ENCODE measurements around the gene STIL. TPM values are rescaled to one million over a fixed set of nuclear protein-coding genes. Genes with fewer than 3 reads are reported as not detected.
"Not testable (repeated sequence)": the region's sequence is repeated elsewhere in the genome, so short reads cannot be mapped to it uniquely, and the experiment has no call there.

STIL gene
- total RNA-seq, 4 donors from 2014 or later = 3.4 to 16.3 (median 6.5) TPM

DNA sequence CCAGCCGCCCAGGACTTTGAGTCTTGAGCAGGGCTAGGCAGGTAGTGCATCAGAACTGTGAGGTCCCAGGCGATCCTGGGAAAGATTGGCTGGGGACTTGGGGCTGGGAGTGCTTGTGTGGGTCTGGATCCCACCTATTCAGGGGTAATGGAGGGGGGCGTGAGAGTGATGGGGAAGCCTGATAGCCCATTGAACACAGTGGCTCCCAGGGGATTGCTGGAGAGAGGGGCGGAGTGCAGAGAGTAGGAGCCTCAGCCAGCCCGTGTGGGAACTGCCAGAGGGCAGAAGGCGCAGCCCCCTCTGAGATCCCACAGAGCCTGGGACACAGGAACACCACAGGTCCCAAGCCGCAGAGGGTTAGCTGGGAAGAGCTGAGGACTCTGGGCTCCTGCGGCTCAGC, 104.9 kb downstream of the STIL start:
- Histone ChIP-seq H3K4me3 (no peak overlapping the region), H3K9me3 (no peaks in the 10 kb centered on the region), H3K4me1 (no peaks in the 10 kb centered on the region), H3K36me3 (no peaks in the 10 kb centered on the region), H3K27me3 (peaks cover 3% of the 10 kb centered on the region), H3K27ac (no peak overlapping the region)
- in situ Hi-C loops (cut with MboI; ENCODE audit: low pct_ligation_motif_present in 1 of 4, low pct_unique_long_range_greater_than_20kb in 1 of 4, low sequenced_read_pairs in 3 of 4) = no loop called here
- no peak for DNase-seq
- TF ChIP-seq POLR2A (IDR thresholded peaks at IDR 0.05) (no peak), EP300 (IDR thresholded peaks at IDR 0.05; ENCODE audit: low read depth) (no peak), POLR2AphosphoS5 (IDR thresholded peaks at IDR 0.05) (no peak)
- TF ChIP-seq, protein P1, sequence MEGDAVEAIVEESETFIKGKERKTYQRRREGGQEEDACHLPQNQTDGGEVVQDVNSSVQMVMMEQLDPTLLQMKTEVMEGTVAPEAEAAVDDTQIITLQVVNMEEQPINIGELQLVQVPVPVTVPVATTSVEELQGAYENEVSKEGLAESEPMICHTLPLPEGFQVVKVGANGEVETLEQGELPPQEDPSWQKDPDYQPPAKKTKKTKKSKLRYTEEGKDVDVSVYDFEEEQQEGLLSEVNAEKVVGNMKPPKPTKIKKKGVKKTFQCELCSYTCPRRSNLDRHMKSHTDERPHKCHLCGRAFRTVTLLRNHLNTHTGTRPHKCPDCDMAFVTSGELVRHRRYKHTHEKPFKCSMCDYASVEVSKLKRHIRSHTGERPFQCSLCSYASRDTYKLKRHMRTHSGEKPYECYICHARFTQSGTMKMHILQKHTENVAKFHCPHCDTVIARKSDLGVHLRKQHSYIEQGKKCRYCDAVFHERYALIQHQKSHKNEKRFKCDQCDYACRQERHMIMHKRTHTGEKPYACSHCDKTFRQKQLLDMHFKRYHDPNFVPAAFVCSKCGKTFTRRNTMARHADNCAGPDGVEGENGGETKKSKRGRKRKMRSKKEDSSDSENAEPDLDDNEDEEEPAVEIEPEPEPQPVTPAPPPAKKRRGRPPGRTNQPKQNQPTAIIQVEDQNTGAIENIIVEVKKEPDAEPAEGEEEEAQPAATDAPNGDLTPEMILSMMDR (IDR thresholded peaks at IDR 0.05) = no peak
- intact Hi-C loops (cut with DNase I; ENCODE audit: low total_unique reads) = no loop called here
- WGBS, 2 donors (ENCODE audit: low coverage in 1 of 2) = 45 to 66% methylated on average over 4 to 8 of the region's 8 CpGs

DNA sequence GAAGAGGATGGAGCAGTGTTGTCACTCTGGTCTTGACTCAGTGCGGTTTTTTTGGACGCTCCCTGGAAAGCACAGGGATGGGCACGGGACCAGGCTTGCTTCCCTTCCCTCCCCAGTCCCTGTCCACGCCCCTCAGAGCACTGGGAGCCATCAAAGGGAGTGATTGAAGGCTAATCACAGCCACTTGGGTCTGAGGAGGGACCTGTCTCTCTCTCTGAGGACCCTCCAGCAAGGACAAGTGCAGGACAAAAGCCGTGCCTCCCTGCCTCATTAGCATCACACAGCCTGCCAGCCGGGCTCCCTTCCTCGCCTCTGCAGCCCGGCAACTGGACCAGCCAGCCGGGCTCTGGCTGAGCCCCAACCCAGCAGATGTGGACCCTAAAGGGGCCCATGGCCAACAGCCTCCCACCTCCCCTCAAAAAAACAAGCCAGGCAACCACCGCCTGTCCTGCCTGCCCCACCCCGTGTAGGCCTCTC, 105.5 kb downstream of the STIL start:
- peaks cover 8% of the 10 kb centered on the region for H3K27me3 ChIP-seq
- intact Hi-C loops (cut with DNase I; ENCODE audit: low total_unique reads) = no loop called here

DNA sequence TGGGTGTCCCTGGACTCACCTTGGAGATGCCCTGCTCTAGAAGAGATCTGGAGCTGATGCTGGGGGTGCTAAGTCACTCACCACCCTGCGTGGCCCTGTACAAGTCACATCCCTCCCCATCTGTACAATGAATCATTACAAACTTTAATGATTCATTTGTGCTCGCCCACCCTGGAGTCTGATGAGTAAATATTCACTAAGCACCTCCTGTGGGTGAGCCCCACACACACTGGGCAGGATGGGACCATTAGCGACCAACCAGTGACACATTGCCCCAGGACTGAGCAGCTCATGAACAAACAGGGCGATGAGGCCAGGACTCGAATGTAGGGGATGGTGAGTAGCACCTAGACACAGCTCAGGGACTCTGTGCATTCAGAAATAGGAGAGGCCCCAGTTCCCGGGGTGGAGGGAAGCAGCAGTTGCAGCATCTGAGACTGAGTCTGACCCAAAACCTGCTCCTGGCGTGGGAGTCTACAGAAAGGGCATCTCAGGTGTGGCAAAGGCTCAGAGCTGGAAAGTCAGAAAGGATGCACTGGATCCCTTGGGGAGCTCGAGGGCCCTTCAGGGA, 106.1 kb downstream of the STIL start:
- intact Hi-C loops (cut with DNase I; ENCODE audit: low total_unique reads) (no loop called here), in situ Hi-C loops (cut with MboI; ENCODE audit: low pct_ligation_motif_present in 1 of 4, low pct_unique_long_range_greater_than_20kb in 1 of 4, low sequenced_read_pairs in 3 of 4) (no loop called here)

More for the DNA sequence above, 105.5 kb downstream of the STIL start:
- no peaks in the 10 kb centered on the region for H3K36me3 ChIP-seq
- in situ Hi-C loops (cut with MboI; ENCODE audit: low pct_ligation_motif_present in 1 of 4, low pct_unique_long_range_greater_than_20kb in 1 of 4, low sequenced_read_pairs in 3 of 4) = no loop called here
- H3K9me3 ChIP-seq = no peaks in the 10 kb centered on the region
- no peak for DNase-seq
- TF ChIP-seq, protein P1 (IDR thresholded peaks at IDR 0.05) = no peak
- no peak for TF ChIP-seq EP300 (IDR thresholded peaks at IDR 0.05; ENCODE audit: low read depth)
- no peak for TF ChIP-seq POLR2A (IDR thresholded peaks at IDR 0.05)
- no peak for TF ChIP-seq POLR2AphosphoS5 (IDR thresholded peaks at IDR 0.05)
- no peaks in the 10 kb centered on the region for H3K4me1 ChIP-seq
- WGBS, 2 donors (ENCODE audit: low coverage in 1 of 2) = 60 to 76% methylated on average over 3 to 10 of the region's 11 CpGs
- H3K4me3 ChIP-seq = no peak overlapping the region
- no peak overlapping the region for H3K27ac ChIP-seq

GRCh38 chr1:47205918-47206317, 108.0 kb downstream of the STIL start:
- intact Hi-C loops (cut with DNase I; ENCODE audit: low total_unique reads) (no loop called here), in situ Hi-C loops (cut with MboI; ENCODE audit: low pct_ligation_motif_present in 1 of 4, low pct_unique_long_range_greater_than_20kb in 1 of 4, low sequenced_read_pairs in 3 of 4) (no loop called here)
- WGBS, 2 donors (ENCODE audit: low coverage in 1 of 2) = 80 to 86% methylated on average over 1 to 5 of the region's 5 CpGs
- Histone ChIP-seq H3K4me1 (no peaks in the 10 kb centered on the region), H3K9me3 (peaks cover 0 to 4% of the 10 kb centered on the region in 2 donors), H3K36me3 (no peaks in the 10 kb centered on the region), H3K27me3 (peaks cover 10% of the 10 kb centered on the region), H3K27ac (no peak overlapping the region), H3K4me3 (no peak overlapping the region)
- TF ChIP-seq, protein P1 (IDR thresholded peaks at IDR 0.05) = no peak
- TF ChIP-seq EP300 (IDR thresholded peaks at IDR 0.05; ENCODE audit: low read depth) (no peak), POLR2AphosphoS5 (IDR thresholded peaks at IDR 0.05) (no peak), POLR2A (IDR thresholded peaks at IDR 0.05) (no peak)
- no peak for DNase-seq

More for the DNA sequence above, 106.1 kb downstream of the STIL start:
- Histone ChIP-seq H3K4me1 (no peaks in the 10 kb centered on the region), H3K27ac (no peak overlapping the region), H3K9me3 (peaks cover 0 to 1% of the 10 kb centered on the region in 2 donors), H3K27me3 (peaks cover 10% of the 10 kb centered on the region), H3K36me3 (no peaks in the 10 kb centered on the region), H3K4me3 (no peak overlapping the region)
- 64% methylated on average over 8 of the region's 8 CpGs; no CpG with 5 or more reads in 1 of the 2 donors for WGBS, 2 donors (ENCODE audit: low coverage in 1 of 2)
- no peak for DNase-seq
- TF ChIP-seq, protein P1 (IDR thresholded peaks at IDR 0.05) = no peak
- no peak for TF ChIP-seq POLR2A (IDR thresholded peaks at IDR 0.05)
- TF ChIP-seq EP300 (IDR thresholded peaks at IDR 0.05; ENCODE audit: low read depth) = no peak
- TF ChIP-seq POLR2AphosphoS5 (IDR thresholded peaks at IDR 0.05) = no peak

DNA sequence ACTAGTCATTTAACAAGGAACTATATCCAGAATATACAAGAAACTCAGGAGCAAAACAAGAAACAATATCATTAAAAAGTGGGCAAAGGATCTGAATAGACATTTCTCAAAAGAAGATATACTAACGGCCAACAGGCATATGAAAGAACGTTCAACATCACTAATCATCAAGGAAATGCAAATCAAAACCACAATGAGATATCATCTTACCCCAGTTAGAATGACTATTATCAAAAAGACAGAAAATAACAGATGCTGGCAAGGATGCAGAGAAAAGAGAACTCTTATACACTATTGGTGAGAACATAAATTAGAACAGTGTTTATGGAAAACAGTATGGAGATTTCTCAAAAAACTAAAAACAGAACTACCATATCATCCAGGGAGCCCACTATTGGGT, 110.4 kb downstream of the STIL start:
- H3K27ac ChIP-seq; DNase-seq; H3K4me1 ChIP-seq; H3K4me3 ChIP-seq; H3K9me3 ChIP-seq; H3K36me3 ChIP-seq; intact Hi-C loops (cut with DNase I; ENCODE audit: low total_unique reads); in situ Hi-C loops (cut with MboI; ENCODE audit: low pct_ligation_motif_present in 1 of 4, low pct_unique_long_range_greater_than_20kb in 1 of 4, low sequenced_read_pairs in 3 of 4): not testable (repeated sequence)
- WGBS, 2 donors (ENCODE audit: low coverage in 1 of 2) = 41 to 64% methylated on average over 2 of the region's 2 CpGs
- H3K27me3 ChIP-seq = peaks cover 20% of the 10 kb centered on the region

Data from transverse colon (tissue), 4 donors.